HUES48 (cell line): ENCODE measurements around the gene LIX1L.
A peak's percentile ranks its signal among the peaks of the same experiment; 100 is the strongest.

Experiments used
- H3K27ac ChIP-seq: one replicate; pipeline ENCODE4 v1.7.0; 2013; ENCODE audit warnings: low read depth, low read length, inconsistent platforms
- H3K27me3 ChIP-seq: 2 replicates; pipeline ENCODE4 v1.6.1; 2013; ENCODE audit warnings: mild to moderate bottlenecking, low read length; ENCODE audit not compliant: control insufficient read depth, insufficient read depth
- H3K36me3 ChIP-seq: 2 replicates; pipeline ENCODE4 v1.6.1; 2013; ENCODE audit warnings: low read length; ENCODE audit not compliant: control insufficient read depth, insufficient read depth
- H3K4me1 ChIP-seq: 2 replicates; pipeline ENCODE4 v1.6.1; 2013; ENCODE audit warnings: mild to moderate bottlenecking, low read length; ENCODE audit not compliant: control insufficient read depth, insufficient read depth
- H3K4me3 ChIP-seq: 2 replicates; pipeline ENCODE4 v1.5.1; 2013; ENCODE audit warnings: mild to moderate bottlenecking, low read depth, low read length
- H3K9ac ChIP-seq: 2 replicates; pipeline ENCODE4 v1.6.1; 2013; ENCODE audit warnings: mild to moderate bottlenecking, low read depth, low read length, moderate library complexity
- H3K9me3 ChIP-seq: 2 replicates; pipeline ENCODE4 v1.6.1; 2013; ENCODE audit warnings: low read length; ENCODE audit not compliant: control insufficient read depth, insufficient read depth

Gene LIX1L

DNA sequence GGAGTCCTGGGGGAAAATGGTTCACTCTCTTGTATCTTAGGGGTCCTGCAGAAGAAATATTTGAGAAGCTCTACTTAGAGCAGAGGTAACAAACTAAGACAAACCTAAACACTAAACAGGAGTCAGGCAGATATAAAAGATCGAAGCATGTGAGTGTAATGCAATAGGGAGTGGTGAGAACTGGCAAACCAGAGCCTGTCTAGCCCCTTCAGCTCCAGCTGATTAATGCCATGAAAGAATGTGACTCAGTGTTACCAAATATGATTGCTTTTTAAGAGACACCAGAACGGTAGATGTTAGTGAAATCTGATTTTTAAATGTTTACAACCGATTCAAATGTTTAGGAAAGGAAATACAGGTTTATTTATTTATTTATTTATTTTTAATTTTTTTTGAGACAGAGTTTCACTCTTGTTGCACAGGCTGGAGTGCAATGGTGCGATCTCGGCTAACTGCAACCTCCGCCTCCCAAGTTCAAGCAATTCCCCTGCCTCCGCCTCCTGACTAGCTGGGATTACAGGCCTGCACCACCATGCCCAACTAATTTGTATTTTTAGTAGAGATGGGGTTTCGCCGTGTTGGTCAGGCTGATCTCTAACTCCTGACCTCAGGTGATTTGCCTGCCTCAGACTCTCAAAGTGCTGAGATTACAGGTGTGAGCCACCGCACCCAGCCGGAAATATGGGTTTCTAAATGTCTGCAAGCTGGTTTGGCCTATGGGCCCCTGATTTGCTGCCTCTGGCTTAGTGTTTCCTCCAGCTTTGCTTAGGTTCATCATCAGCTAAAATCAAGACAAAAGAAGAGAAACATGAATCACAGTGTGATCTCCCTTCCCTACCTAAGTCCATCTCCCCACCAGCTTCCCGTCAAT lies 26.4 kb upstream of the LIX1L start:
- no peaks in the 10 kb centered on the region for H3K36me3 ChIP-seq
- no peak overlapping the region for H3K4me3 ChIP-seq
- no peak overlapping the region for H3K9ac ChIP-seq
- H3K27me3 ChIP-seq = no peaks in the 10 kb centered on the region
- H3K9me3 ChIP-seq = no peaks in the 10 kb centered on the region
- peaks cover 17% of the 10 kb centered on the region for H3K4me1 ChIP-seq
- no peak overlapping the region for H3K27ac ChIP-seq

GRCh38 chr1:145983206-145983675 lies 25.4 kb upstream of the LIX1L start:
- H3K27ac ChIP-seq = no peak overlapping the region
- no peaks in the 10 kb centered on the region for H3K36me3 ChIP-seq

GRCh38 chr1:145982010-145982723 lies 24.4 kb upstream of the LIX1L start:
- Histone ChIP-seq H3K9ac (no peak overlapping the region), H3K36me3 (no peaks in the 10 kb centered on the region), H3K9me3 (no peaks in the 10 kb centered on the region), H3K27ac (no peak overlapping the region), H3K4me3 (no peak overlapping the region), H3K27me3 (no peaks in the 10 kb centered on the region), H3K4me1 (peaks cover 35% of the 10 kb centered on the region)

More at GRCh38 chr1:145983206-145983675, 25.4 kb upstream of the LIX1L start:
- H3K9me3 ChIP-seq = no peaks in the 10 kb centered on the region
- no peaks in the 10 kb centered on the region for H3K27me3 ChIP-seq
- H3K4me1 ChIP-seq = peaks cover 26% of the 10 kb centered on the region
- no peak overlapping the region for H3K9ac ChIP-seq
- H3K4me3 ChIP-seq = no peak overlapping the region

DNA sequence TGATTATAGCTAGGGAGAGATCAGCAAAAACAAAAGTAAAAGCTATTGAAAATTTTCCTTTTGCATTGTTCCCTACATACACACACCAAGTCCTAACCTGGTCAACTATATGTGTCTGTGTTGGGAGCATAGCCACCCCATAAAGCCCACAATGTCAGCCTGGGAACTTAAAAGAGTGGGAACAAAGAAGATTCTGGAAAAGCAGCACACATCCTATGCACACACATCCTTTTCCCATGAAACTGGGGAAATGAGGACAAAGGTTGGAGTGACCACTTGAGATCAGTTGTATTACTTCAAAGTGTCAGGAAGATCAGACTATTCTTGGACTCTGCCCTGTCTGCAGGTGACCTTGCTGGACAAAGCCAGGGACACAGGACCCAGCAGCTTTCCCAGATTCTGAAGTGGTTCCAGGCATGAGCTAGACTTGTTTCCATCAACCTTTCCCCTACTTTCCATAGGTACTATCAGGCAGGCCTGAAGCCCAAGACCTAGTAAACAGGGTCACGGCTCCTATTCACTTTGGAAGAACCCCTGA lies 22.7 kb upstream of the LIX1L start:
- Histone ChIP-seq H3K36me3 (no peaks in the 10 kb centered on the region), H3K9me3 (no peaks in the 10 kb centered on the region), H3K27me3 (no peaks in the 10 kb centered on the region), H3K4me3 (no peak overlapping the region), H3K4me1 (peaks cover 36% of the 10 kb centered on the region), H3K27ac (no peak overlapping the region), H3K9ac (no peak overlapping the region)

DNA sequence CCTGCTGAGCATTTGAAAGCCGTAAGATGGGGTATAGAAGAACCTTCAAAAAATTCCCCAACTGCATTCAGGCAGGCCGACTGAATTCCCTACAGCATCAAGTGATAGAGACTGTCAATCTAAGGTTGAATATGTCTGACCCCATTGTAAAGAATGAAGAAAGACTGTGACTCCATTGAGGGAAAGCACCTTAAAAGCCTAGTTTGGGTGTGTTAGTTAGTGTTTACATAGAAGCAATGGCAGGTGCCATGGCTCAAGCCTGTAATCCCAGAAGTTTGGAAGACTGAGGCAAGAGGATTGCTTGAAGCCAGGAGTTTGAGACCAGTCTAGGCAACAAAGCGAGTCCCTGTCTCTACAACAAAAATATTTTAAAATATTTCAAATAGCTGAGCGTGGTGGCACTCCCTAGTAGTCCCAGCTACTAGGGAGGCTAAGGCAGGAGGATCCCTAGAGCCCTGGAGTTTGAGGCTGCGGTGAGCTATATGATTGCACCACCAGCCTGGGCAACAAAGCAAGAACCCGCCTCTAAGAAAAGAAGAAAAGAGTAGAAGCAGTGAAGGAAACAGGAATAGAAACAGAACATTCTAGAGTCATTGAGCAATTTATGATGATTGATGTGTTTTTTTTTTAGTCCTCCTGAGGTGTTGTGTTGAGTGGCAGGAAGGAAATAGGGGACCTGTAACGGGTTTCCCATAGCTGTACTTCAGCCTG lies 22.1 kb upstream of the LIX1L start:
- no peaks in the 10 kb centered on the region for H3K27me3 ChIP-seq
- H3K36me3 ChIP-seq = no peaks in the 10 kb centered on the region
- H3K4me1 ChIP-seq = peaks cover 31% of the 10 kb centered on the region
- H3K27ac ChIP-seq = peak overlapping the region; percentile 99
- no peaks in the 10 kb centered on the region for H3K9me3 ChIP-seq
- 0 out of 2 replicates have a peak overlapping the region, but pooled peaks have one; percentile 27 for H3K9ac ChIP-seq
- 0 out of 2 replicates have a peak overlapping the region, but pooled peaks have one; percentile 18 for H3K4me3 ChIP-seq

GRCh38 chr1:145978854-145979745 lies 21.3 kb upstream of the LIX1L start:
- H3K27me3 ChIP-seq = no peaks in the 10 kb centered on the region
- H3K27ac ChIP-seq = peak overlapping the region; percentile 99
- H3K4me1 ChIP-seq = peaks cover 27% of the 10 kb centered on the region
- H3K9me3 ChIP-seq = no peaks in the 10 kb centered on the region
- H3K4me3 ChIP-seq = peak overlapping the region; percentile 49
- peak overlapping the region; percentile 74 for H3K9ac ChIP-seq
- no peaks in the 10 kb centered on the region for H3K36me3 ChIP-seq

DNA sequence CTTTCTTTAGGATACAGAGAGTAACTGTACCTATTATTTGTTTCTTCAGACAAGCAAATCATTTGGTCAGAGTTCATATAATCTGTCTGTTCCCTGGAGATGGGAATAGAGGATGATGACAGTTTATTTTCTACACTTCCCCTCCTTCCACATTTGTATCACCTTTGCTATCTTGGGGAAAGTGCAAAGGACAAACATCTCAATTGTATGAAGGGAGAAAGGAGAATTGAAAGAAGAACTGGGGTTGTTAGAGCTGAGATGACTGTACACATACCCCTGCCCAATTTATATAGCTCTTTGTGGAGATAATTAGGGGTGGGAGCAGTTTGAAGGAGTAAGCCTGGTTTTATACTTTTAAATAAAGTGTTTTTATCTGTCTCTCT lies 20.6 kb upstream of the LIX1L start:
- Histone ChIP-seq H3K27me3 (no peaks in the 10 kb centered on the region), H3K4me1 (peaks cover 27% of the 10 kb centered on the region), H3K9ac (peak overlapping the region; percentile 74), H3K36me3 (no peaks in the 10 kb centered on the region), H3K4me3 (peak overlapping the region; percentile 49; the same call in 1 of the 2 replicates), H3K9me3 (no peaks in the 10 kb centered on the region), H3K27ac (peak overlapping the region; percentile 99)

DNA sequence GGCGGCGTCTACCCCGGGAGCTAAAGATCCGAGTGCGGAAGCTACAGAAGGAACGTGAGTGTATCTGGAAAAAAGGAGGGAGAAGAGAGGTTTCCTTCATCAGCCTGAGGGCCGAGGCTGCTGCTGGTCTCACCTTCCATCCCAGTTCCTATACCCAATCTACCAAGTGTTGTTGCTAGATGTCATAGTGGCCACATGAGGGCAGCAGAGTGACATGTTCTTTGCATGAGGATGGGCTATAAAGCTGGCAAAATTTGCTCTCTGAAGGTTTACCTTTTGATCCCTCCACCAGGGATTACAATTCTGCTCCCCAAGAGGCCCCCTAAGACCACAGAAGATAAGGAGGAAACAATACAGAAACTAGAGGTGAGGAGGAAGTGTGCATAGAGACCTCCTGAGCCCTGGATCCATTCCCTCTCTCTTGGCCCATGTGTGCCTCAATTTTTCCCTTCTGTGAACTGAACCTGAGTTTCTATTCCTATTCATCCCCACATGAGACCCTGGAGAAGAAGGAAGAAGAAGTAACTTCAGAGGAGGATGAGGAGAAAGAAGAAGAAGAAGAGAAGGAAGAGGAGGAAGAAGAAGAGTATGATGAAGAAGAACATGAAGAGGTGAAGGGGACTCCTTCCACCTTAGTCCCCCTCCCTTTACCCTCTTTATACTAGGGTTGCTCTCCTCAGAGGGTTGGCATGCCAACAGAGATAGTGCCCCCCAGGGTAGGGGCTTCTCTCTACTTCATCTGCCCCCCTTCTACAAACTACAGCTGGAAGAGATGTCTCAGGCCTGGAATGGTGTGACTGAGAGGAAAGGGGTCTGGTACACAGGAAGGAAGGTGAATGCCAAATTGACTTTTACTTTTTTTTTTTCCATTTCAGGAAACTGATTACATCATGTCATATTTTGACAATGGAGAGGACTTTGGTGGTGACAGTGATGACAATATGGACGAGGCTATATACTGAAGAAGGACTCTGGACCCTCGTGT lies 20.0 kb upstream of the LIX1L start:
- Histone ChIP-seq H3K27me3 (no peaks in the 10 kb centered on the region), H3K36me3 (no peaks in the 10 kb centered on the region), H3K4me3 (no peak overlapping the region), H3K9ac (no peak overlapping the region), H3K9me3 (no peaks in the 10 kb centered on the region), H3K27ac (peak overlapping the region; percentile 99), H3K4me1 (peaks cover 27% of the 10 kb centered on the region)

- Histone ChIP-seq H3K9me3 (no peaks in the 10 kb centered on the region), H3K36me3 (no peaks in the 10 kb centered on the region), H3K9ac (no peak overlapping the region), H3K27ac (no peak overlapping the region), H3K27me3 (no peaks in the 10 kb centered on the region), H3K4me1 (peaks cover 27% of the 10 kb centered on the region), H3K4me3 (no peak overlapping the region)
These were observed 19.2 kb upstream of the LIX1L start for GRCh38 chr1:145977016-145977415.
